MM.1S (cell line): ENCODE results near the gene GOLGA8S.
"Not testable (repeated sequence)": the region's sequence is repeated elsewhere in the genome, so short reads cannot be mapped to it uniquely, and the experiment has no call there.

Experiments used
- DNase-seq: peaks from one replicate; pipeline ENCODE4 v3.0.0-alpha.2; 2015
- H2AFZ ChIP-seq: fragments of 300-600 bp; sonication (generic); 2 replicates; pipeline ENCODE4 v1.6.0; 2016; ENCODE audit warnings: antibody characterized with exemption, low read length
- H3F3A ChIP-seq: fragments of 300-600 bp; sonication (generic); 2 replicates; pipeline ENCODE4 v1.6.1; 2016; ENCODE audit warnings: mild to moderate bottlenecking, antibody characterized with exemption, low read length, moderate library complexity, mixed read lengths; ENCODE audit not compliant: insufficient read depth
- H3K27ac ChIP-seq: fragments of 300-600 bp; sonication (generic); 2 replicates; pipeline ENCODE4 v1.5.1; 2016; ENCODE audit warnings: mild to moderate bottlenecking, low read length
- H3K27me3 ChIP-seq: fragments of 300-600 bp; sonication (generic); replicated peaks from 2 replicates; pipeline ENCODE4 v1.6.0; 2016; ENCODE audit warnings: low read length; ENCODE audit not compliant: insufficient read depth
- H3K36me3 ChIP-seq: fragments of 300-600 bp; sonication (generic); replicated peaks from 2 replicates; pipeline ENCODE4 v1.6.1; 2016; ENCODE audit warnings: mild to moderate bottlenecking, low read length, mixed read lengths; ENCODE audit not compliant: insufficient read depth
- H3K4me1 ChIP-seq: fragments of 300-600 bp; sonication (generic); 2 replicates; pipeline ENCODE4 v1.6.1; 2016; ENCODE audit warnings: low read length, mixed read lengths
- H3K4me2 ChIP-seq: fragments of 300-600 bp; sonication (generic); 2 replicates; pipeline ENCODE4 v1.6.0; 2016; ENCODE audit warnings: low read depth, low read length
- H3K4me3 ChIP-seq: fragments of 300-600 bp; sonication (generic); 2 replicates; pipeline ENCODE4 v1.5.1; 2016; ENCODE audit warnings: low read length, mixed read lengths
- H3K79me2 ChIP-seq: fragments of 300-600 bp; sonication (generic); 2 replicates; pipeline ENCODE4 v1.6.1; 2016; ENCODE audit warnings: mixed run types, low read length, mixed read lengths
- H3K9ac ChIP-seq: fragments of 300-600 bp; sonication (generic); 2 replicates; pipeline ENCODE4 v1.6.1; 2016; ENCODE audit warnings: low read length, mixed read lengths
- H3K9me2 ChIP-seq: fragments of 300-600 bp; sonication (generic); replicated peaks from 2 replicates; pipeline ENCODE4 v1.6.1; 2016; ENCODE audit warnings: mild to moderate bottlenecking, low read length, mixed read lengths; ENCODE audit not compliant: insufficient read depth
- H3K9me3 ChIP-seq: fragments of 300-600 bp; sonication (generic); replicated peaks from 2 replicates; pipeline ENCODE4 v1.6.1; 2016; ENCODE audit warnings: mild to moderate bottlenecking, low read length, mixed read lengths; ENCODE audit not compliant: insufficient read depth
- H4K20me1 ChIP-seq: fragments of 300-600 bp; sonication (generic); 2 replicates; pipeline ENCODE4 v1.6.1; 2016; ENCODE audit warnings: mild to moderate bottlenecking, low read length, moderate library complexity, mixed read lengths; ENCODE audit not compliant: insufficient read depth
- CTCF ChIP-seq: fragments of 300-600 bp; sonication (generic); IDR thresholded peaks from 2 replicates; pipeline ENCODE4 v1.5.1; 2016; ENCODE audit warnings: antibody characterized with exemption, low read length, mixed read lengths

Gene GOLGA8S

GRCh38 chr15:23354448-23354847 lies at the start of gene GOLGA8S:
GOLGA8S (plus strand) TSS chr15:23354748; CDS start chr15:23354810, 62 bp downstream.
- not testable (repeated sequence) for H3K27me3 ChIP-seq, H3K4me3 ChIP-seq, H3K9me2 ChIP-seq, H3K4me1 ChIP-seq, H3K36me3 ChIP-seq, H3K9me3 ChIP-seq, H3K27ac ChIP-seq, H3K79me2 ChIP-seq, H4K20me1 ChIP-seq, H3F3A ChIP-seq, H3K4me2 ChIP-seq, H2AFZ ChIP-seq, H3K9ac ChIP-seq, DNase-seq

GRCh38 chr15:23304805-23305204 lies 49.7 kb upstream of the GOLGA8S start:
- peaks cover 12% of the 10 kb centered on the region for H3F3A ChIP-seq
- not testable (repeated sequence) for H3K9me3 ChIP-seq, H2AFZ ChIP-seq, H4K20me1 ChIP-seq, H3K4me1 ChIP-seq, H3K27me3 ChIP-seq, H3K9me2 ChIP-seq, H3K36me3 ChIP-seq
- H3K4me3 ChIP-seq: peak overlapping the region; percentile 53
- peaks cover 45% of the 10 kb centered on the region for H3K79me2 ChIP-seq
- peak overlapping the region; percentile 49; the same call in 1 of the 2 replicates for H3K4me2 ChIP-seq
- H3K9ac ChIP-seq: peak overlapping the region; percentile 61
- peak overlapping the region; percentile 85; the same call in 1 of the 2 replicates for H3K27ac ChIP-seq
- peak; percentile 4 for DNase-seq

- Histone ChIP-seq H3K4me2 (peak overlapping the region; percentile 65), H3K9ac (peak overlapping the region; percentile 61; the same call in 1 of the 2 replicates), H3K27ac (peak overlapping the region; percentile 85; the same call in 1 of the 2 replicates), H3K79me2 (peaks cover 55% of the 10 kb centered on the region), H3F3A (peaks cover 12% of the 10 kb centered on the region), H3K4me3 (peak overlapping the region; percentile 53)
- not testable (repeated sequence) for H4K20me1 ChIP-seq, H3K36me3 ChIP-seq, H3K4me1 ChIP-seq, H3K9me3 ChIP-seq, H2AFZ ChIP-seq, H3K9me2 ChIP-seq, H3K27me3 ChIP-seq
- DNase-seq: peak; percentile 63
These were observed 48.6 kb upstream of the GOLGA8S start for GRCh38 chr15:23305921-23306320.

- not testable (repeated sequence) for H2AFZ ChIP-seq, H4K20me1 ChIP-seq, H3K4me2 ChIP-seq
These were observed 43.3 kb upstream of the GOLGA8S start for GRCh38 chr15:23311233-23311632.

GRCh38 chr15:23334096-23334495 lies 20.5 kb upstream of the GOLGA8S start, which contains the start of gene GOLGA6L26:
GOLGA6L26 (minus strand) TSS chr15:23334196; CDS start chr15:23334135, 61 bp downstream.
- not testable (repeated sequence) for H2AFZ ChIP-seq, H3K9ac ChIP-seq, H3K36me3 ChIP-seq, H3K27me3 ChIP-seq, H3K27ac ChIP-seq, H3K9me2 ChIP-seq, H3K79me2 ChIP-seq, H3K9me3 ChIP-seq, H4K20me1 ChIP-seq, H3K4me2 ChIP-seq, H3K4me1 ChIP-seq, DNase-seq, H3K4me3 ChIP-seq, H3F3A ChIP-seq

More at GRCh38 chr15:23311233-23311632, 43.3 kb upstream of the GOLGA8S start:
- H3K27ac ChIP-seq, H3K9me3 ChIP-seq, H3K4me3 ChIP-seq, H3K4me1 ChIP-seq, H3K9ac ChIP-seq, H3K27me3 ChIP-seq, H3K9me2 ChIP-seq, DNase-seq, H3F3A ChIP-seq, H3K36me3 ChIP-seq: not testable (repeated sequence)
- H3K79me2 ChIP-seq: peaks cover 39% of the 10 kb centered on the region

- H2AFZ ChIP-seq, H3F3A ChIP-seq, H3K36me3 ChIP-seq, H3K27ac ChIP-seq, H3K4me1 ChIP-seq, DNase-seq, H3K27me3 ChIP-seq, H3K4me2 ChIP-seq, H3K9me3 ChIP-seq, H3K9ac ChIP-seq, H4K20me1 ChIP-seq, H3K4me3 ChIP-seq, H3K9me2 ChIP-seq, H3K79me2 ChIP-seq: not testable (repeated sequence)
- peak; percentile 12; the same call in 1 of the 2 replicates for TF ChIP-seq CTCF
These were observed 8.1 kb downstream of the GOLGA8S start for GRCh38 chr15:23362622-23363021.

- H3K4me3 ChIP-seq, H3K4me2 ChIP-seq, H3K4me1 ChIP-seq, H3F3A ChIP-seq, H3K36me3 ChIP-seq, DNase-seq, H3K79me2 ChIP-seq, H3K27ac ChIP-seq, H3K9me3 ChIP-seq, H4K20me1 ChIP-seq, H2AFZ ChIP-seq, H3K27me3 ChIP-seq, H3K9me2 ChIP-seq, H3K9ac ChIP-seq: not testable (repeated sequence)
These were observed 9.7 kb downstream of the GOLGA8S start for GRCh38 chr15:23364261-23364660.
